Mesothelial cell of epicardium (in vitro differentiated cells): ENCODE data around the gene DUSP14. TPM values are rescaled to one million over a fixed set of nuclear protein-coding genes. Genes with fewer than 3 reads are reported as not detected.

Experiments used
- DNase-seq, 2 experiments: peaks; one replicate each; pipeline ENCODE4 v3.0.0; 2021; ENCODE audit warnings: low spot score in 2 of 2; ENCODE audit not compliant: unreplicated experiment in 2 of 2
- H3K27ac Mint-ChIP-seq: 2 replicates; pipeline ENCODE4 v1.8.0; 2021; ENCODE audit warnings: mixed read lengths
- H3K27me3 Mint-ChIP-seq: 2 replicates; pipeline ENCODE4 v1.8.0; 2021; ENCODE audit warnings: low read depth, mixed read lengths
- H3K36me3 Mint-ChIP-seq: 2 replicates; pipeline ENCODE4 v1.8.0; 2021; ENCODE audit warnings: mixed read lengths
- H3K4me1 Mint-ChIP-seq: 2 replicates; pipeline ENCODE4 v1.8.0; 2021; ENCODE audit warnings: mixed read lengths
- H3K4me3 Mint-ChIP-seq: 2 replicates; pipeline ENCODE4 v1.8.0; 2021; ENCODE audit warnings: mild to moderate bottlenecking, moderate library complexity, mixed read lengths
- H3K9me3 Mint-ChIP-seq: 2 replicates; pipeline ENCODE4 v1.8.0; 2021; ENCODE audit warnings: mixed read lengths
- CTCF ChIP-seq: fragments of 200-600 bp; sonication (generic); IDR thresholded peaks from one replicate; pipeline ENCODE4 v1.5.0; 2021; ENCODE audit warnings: antibody characterized with exemption; ENCODE audit not compliant: unreplicated experiment
- total RNA-seq: library from RNA; stranded (reverse); gene quantifications from 3 replicates; pipeline ENCODE4 v1.2.1, GENCODE V29; 2021

Gene DUSP14
- total RNA-seq, 1 donor from 2014 or later, result 13.4 TPM

- H3K4me3 Mint-ChIP-seq, result no peak overlapping the region
- peak overlapping the region; percentile 43 for H3K27ac Mint-ChIP-seq
- H3K27me3 Mint-ChIP-seq, result no peaks in the 10 kb centered on the region
- H3K36me3 Mint-ChIP-seq, result peaks cover 19% of the 10 kb centered on the region
- peaks cover 30% of the 10 kb centered on the region for H3K4me1 Mint-ChIP-seq
- no peak for DNase-seq
- no peaks in the 10 kb centered on the region for H3K9me3 Mint-ChIP-seq
- TF ChIP-seq CTCF, result no peak
Observed at GRCh38 chr17:37545486-37545885, 55.8 kb downstream of the DUSP14 start.

GRCh38 chr17:37546302-37546701 lies 56.6 kb downstream of the DUSP14 start:
- no peaks in the 10 kb centered on the region for H3K9me3 Mint-ChIP-seq
- TF ChIP-seq CTCF, result no peak
- peaks cover 12% of the 10 kb centered on the region for H3K36me3 Mint-ChIP-seq
- DNase-seq, result no peak
- no peak overlapping the region for H3K4me3 Mint-ChIP-seq
- peak overlapping the region; percentile 84 for H3K27ac Mint-ChIP-seq
- H3K27me3 Mint-ChIP-seq, result no peaks in the 10 kb centered on the region
- peaks cover 38% of the 10 kb centered on the region for H3K4me1 Mint-ChIP-seq

GRCh38 chr17:37547986-37548385 lies 58.3 kb downstream of the DUSP14 start:
- Mint-ChIP-seq H3K4me1 (peaks cover 54% of the 10 kb centered on the region), H3K27ac (peak overlapping the region; percentile 47), H3K27me3 (no peaks in the 10 kb centered on the region), H3K9me3 (no peaks in the 10 kb centered on the region), H3K4me3 (no peak overlapping the region), H3K36me3 (peaks cover 8% of the 10 kb centered on the region)
- no peak for TF ChIP-seq CTCF
- DNase-seq, result no peak

GRCh38 chr17:37551788-37552187 lies 62.1 kb downstream of the DUSP14 start:
- Mint-ChIP-seq H3K9me3 (no peaks in the 10 kb centered on the region), H3K4me3 (no peak overlapping the region), H3K36me3 (peaks cover 21% of the 10 kb centered on the region), H3K27me3 (no peaks in the 10 kb centered on the region), H3K27ac (peak overlapping the region; percentile 91), H3K4me1 (peaks cover 37% of the 10 kb centered on the region)
- DNase-seq, result no peak
- TF ChIP-seq CTCF, result no peak

GRCh38 chr17:37553401-37553966 lies 63.8 kb downstream of the DUSP14 start:
- H3K27me3 Mint-ChIP-seq, result no peaks in the 10 kb centered on the region
- peaks cover 27% of the 10 kb centered on the region for H3K4me1 Mint-ChIP-seq
- no peaks in the 10 kb centered on the region for H3K9me3 Mint-ChIP-seq
- no peak overlapping the region for H3K4me3 Mint-ChIP-seq
- H3K27ac Mint-ChIP-seq, result peak overlapping the region; percentile 40
- no peak for TF ChIP-seq CTCF
- peaks cover 29% of the 10 kb centered on the region for H3K36me3 Mint-ChIP-seq
- DNase-seq, result no peak

GRCh38 chr17:37555386-37555785 lies 65.7 kb downstream of the DUSP14 start:
- no peak overlapping the region for H3K4me3 Mint-ChIP-seq
- H3K27me3 Mint-ChIP-seq, result no peaks in the 10 kb centered on the region
- TF ChIP-seq CTCF, result no peak
- no peak for DNase-seq
- no peak overlapping the region for H3K27ac Mint-ChIP-seq
- peaks cover 30% of the 10 kb centered on the region for H3K4me1 Mint-ChIP-seq
- no peaks in the 10 kb centered on the region for H3K9me3 Mint-ChIP-seq
- H3K36me3 Mint-ChIP-seq, result peaks cover 34% of the 10 kb centered on the region
